GM19239 (cell line): ENCODE data around the gene CRYBA2.

Experiments used
- DNase-seq: peaks from one replicate; pipeline ENCODE4 v3.0.0; 2011; ENCODE audit warnings: low spot score; ENCODE audit not compliant: insufficient read length
- FAIRE-seq: peaks from 2 replicates; lab custom pipeline; 2011; peaks lifted over from hg19 to GRCh38; lab: Jason Lieb, UNC

CRYBA2 gene

GRCh38 chr2:219000569-219000960 lies 7.3 kb upstream of the CRYBA2 start:
- no peak for FAIRE-seq
- DNase-seq, result no peak

- no peak for DNase-seq
These were observed 6.8 kb upstream of the CRYBA2 start for GRCh38 chr2:218999881-219000568.

DNA sequence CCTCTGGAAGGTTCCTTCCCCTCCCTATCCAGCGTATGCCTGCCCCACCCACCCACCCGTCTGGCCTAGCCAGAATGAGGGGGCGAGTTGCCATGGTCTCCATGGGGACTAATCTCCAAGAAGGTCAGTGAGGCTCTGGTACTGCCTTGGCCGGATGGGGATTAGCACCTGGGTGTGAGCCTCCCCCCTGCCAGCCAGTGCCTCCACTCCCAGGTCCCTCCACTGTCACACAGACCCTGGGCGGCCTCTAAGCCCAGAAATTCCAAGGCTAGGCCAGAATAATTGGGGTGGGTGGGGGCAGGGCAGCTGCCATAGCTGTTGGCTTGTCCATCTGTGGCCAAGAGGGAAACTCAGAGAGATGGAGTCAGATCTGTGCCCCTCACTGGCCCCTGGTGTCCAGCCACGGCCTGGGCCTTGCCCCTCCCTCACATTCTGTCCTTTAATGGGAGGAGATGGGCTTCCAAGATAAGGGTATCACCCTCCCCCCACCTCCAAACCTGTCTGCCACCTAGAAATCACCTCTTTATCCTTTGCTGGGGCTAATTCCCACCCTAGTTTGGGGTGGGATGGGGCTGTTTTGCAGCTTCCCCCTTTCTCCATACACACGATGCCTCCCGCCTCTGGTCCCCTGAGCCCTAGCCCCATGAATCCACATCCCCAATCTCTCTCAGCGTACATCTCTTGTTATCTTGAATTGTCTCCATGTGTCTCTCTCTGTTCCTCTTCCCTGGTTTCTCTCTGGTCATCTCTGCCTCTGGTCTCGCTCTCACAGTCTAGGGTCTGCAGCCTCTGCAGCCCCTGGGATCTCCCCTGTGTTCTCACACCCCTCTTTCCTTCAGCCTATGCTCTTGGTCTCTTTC lies 6.0 kb upstream of the CRYBA2 start:
- no peak for DNase-seq
- no peak for FAIRE-seq

More at GRCh38 chr2:218999881-219000568, 6.8 kb upstream of the CRYBA2 start:
- no peak for FAIRE-seq

DNA sequence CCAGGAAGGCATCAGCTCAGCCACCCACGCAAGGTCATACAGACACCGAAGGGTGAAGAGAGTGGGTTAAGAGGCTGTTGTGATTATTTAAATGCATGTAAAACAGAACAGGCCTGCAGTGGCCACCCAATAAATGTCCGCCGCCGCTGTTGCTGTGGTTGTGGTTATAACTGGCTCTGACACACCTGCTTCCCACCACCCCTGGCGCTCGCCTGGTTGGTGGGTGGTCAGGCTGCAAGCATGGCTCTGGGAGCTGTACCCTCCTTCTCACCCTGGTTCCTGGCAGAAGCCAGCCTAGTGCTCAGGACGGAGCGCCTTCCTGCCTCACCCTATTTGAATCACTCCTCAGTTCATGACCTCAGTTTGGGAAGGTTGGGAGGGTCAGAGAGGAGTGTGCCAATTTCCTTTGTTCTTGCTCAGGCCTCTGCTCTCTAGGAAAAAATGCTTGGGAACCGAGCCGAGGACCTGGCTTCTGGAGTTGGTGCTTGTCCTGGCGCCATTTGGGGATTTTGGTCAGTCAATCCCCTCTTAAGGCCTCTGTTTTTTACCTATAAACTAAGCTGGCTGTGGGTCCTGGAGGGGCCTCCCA lies 5.3 kb upstream of the CRYBA2 start:
- DNase-seq, result no peak
- no peak for FAIRE-seq

- no peak for DNase-seq
- no peak for FAIRE-seq
These were observed 4.5 kb upstream of the CRYBA2 start for GRCh38 chr2:218997731-218998130.

DNA sequence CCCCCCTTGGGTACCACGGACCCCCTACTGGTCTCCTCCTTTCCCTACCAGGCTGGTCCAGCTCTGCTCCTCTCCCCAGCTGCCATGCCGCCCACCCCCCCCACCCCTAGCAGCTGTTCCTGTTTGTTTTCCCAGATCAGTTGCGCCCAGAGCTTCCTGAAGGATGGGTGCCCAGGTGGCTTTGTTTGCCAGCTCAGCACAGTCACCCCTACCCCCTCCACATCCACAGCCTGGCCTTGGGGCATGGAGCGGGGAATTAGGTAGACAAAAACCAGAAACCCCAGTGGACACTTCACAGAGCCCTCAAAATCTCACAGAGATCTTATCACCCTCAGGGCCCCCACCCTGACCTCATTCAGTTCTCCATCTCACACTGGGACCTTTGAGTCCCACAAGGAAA lies 3.7 kb upstream of the CRYBA2 start:
- no peak for FAIRE-seq
- no peak for DNase-seq

DNA sequence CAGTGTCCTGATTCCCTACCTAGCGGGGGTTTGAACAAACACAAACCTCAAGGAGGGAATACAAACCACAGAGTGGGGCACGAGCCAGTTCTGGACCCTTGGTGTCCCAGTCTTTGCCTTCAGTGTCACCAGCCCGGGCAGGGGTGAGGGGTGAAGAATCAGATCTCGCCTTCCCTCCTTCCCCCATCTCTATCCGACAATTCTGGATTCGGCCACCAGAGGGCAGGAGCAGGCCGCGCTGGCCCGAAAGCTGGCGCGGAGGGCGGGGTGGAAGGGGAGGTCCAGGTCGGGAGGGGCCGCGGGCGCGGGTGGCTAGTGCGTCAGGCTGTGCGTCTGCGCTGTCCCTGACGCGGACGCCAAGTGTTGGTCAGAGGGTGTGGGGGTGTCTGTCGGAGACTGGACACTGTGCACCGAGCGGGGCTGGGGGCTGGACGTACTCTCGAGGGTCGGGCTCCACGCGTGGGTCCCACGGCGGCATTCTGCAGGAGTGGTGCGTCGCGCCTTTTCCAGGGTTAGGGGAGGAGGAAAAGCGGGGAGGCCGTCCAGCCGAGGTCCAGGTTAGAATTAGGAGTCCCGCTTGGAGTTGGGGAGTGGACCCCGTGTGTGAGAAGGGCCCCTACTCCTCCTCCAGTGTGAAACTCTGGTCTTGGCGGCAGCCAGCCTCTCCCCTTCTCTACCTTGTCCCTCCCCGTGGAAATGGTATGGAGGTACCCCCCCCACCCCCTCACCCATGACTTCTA lies 2.9 kb upstream of the CRYBA2 start:
- FAIRE-seq, result peak; percentile 42
- peak; percentile 91 for DNase-seq

- no peak for FAIRE-seq
- DNase-seq, result no peak
These were observed 2.3 kb upstream of the CRYBA2 start for GRCh38 chr2:218995561-218995960.

GRCh38 chr2:218992703-218993344 lies 398 bp downstream of the CRYBA2 start:
- FAIRE-seq (no peak), DNase-seq (no peak)

DNA sequence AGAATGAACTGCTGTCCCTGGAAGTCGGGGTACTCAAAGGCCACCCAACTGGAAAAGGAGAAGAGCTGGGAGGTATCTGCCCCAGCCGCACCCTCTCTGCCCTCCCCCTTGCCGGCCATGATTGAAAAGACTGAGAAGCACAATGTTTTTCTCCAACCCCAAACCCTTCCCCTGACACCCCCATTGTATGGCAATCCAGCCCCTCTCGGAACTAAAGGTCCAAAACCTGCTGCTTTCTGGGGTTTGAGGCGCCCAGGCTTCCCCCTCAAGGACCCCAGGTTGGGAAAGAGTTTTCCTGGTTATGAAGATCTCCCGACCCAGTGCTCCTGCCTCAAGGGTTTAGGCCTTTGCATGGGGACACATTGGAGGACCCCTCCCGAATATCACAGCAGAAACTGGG lies 1.0 kb downstream of the CRYBA2 start:
- DNase-seq (no peak), FAIRE-seq (no peak)

- DNase-seq (no peak), FAIRE-seq (no peak)
These were observed 1.5 kb downstream of the CRYBA2 start for GRCh38 chr2:218991674-218992168.

DNA sequence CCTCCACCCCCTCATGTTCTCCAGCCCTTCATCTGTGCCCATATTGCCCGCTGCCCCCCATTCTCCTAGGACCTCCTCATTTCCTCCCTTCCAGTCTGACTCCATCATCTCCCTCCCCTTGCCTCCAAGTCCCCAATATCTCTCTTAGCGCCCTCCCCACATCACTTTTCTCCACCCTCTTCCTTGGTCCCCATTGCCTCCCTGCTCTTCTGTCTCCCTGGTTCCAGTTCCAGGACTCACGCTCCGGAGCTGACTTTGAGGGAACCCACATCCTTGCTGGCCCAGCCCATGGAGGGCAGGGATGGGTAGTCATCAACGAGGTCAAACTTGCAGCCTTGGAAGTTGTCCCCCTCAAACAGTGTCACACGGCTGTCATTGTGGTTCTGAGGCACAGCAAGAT lies 2.6 kb downstream of the CRYBA2 start:
- DNase-seq (no peak), FAIRE-seq (no peak)

- DNase-seq (no peak), FAIRE-seq (no peak)
These were observed 3.2 kb downstream of the CRYBA2 start for GRCh38 chr2:218990052-218990451.

DNA sequence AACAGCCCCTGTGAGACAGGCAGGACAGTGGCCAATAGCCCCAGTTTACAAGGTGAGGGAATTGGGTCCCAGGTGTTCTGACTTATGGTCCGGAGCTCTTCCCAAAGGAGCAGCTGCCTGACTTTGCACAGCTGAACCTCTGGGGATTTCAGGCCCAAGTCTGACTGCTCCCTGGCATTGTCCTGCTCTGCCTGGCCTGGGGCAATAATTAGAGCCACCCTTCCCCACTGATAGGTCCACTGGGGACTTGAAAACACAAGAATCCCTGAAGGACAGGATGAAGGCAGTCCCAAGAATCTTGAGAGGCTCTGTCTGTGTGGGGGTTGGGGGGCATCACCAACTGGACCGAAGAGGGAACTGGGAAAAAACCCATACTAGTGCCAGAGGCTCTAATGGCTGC lies 4.6 kb downstream of the CRYBA2 start:
- DNase-seq, result no peak
- no peak for FAIRE-seq

- DNase-seq (no peak), FAIRE-seq (no peak)
These were observed 5.1 kb downstream of the CRYBA2 start for GRCh38 chr2:218988164-218988563.

- FAIRE-seq (no peak), DNase-seq (no peak)
These were observed 7.0 kb downstream of the CRYBA2 start for GRCh38 chr2:218986148-218986761.

DNA sequence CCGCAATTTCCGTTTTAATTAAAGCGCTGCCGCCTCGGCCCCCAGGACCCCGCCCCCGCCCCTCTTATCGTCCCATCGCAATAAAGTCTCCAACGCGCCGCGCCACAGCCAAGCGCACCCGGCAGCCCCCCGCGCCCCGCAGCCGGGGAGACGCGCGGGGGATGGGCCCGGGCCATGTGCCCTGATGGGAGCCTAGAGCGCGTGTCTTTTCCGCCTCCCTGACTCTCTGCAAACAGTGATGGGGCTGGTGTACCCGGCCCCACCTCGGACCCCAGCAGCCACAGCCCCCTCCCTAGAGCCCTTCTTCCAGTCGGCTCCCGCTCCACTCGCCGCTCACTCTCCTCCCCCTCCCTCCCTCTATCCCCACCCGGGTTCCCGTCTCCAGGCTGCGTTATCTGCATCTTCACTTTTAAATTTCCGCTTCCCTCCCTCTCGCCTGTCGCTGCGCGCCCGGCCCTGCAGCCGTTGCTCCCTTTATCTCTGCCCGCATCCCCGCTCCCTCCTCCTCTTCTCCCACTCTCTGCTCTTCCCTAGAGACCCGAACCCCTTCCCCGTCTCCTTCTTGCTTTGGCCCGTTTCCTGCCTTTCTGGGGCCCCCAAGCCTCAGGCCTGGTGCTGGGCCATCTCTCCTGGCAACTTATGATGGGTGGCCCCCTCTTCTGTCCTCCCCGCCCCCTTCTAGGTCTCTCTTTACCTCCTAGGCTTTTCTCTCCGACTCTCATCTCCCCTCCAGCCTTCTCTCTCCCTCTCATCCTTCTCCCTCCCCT lies 7.7 kb downstream of the CRYBA2 start:
- FAIRE-seq (no peak), DNase-seq (no peak)

GRCh38 chr2:218985021-218985324 lies 8.2 kb downstream of the CRYBA2 start, which contains the start of gene FEV:
Gene FEV (minus strand): TSS chr2:218985184. CDS start chr2:218985075, 109 bp downstream.
- DNase-seq (no peak), FAIRE-seq (no peak)
